IPS DF 6.9 (cell line): ENCODE data around the gene EDARADD.
"Not testable (repeated sequence)": the region's sequence is repeated elsewhere in the genome, so short reads cannot be mapped to it uniquely, and the experiment has no call there.

Experiments used
- DNase-seq: peaks from one replicate; pipeline ENCODE4 v3.0.0-alpha.2; 2013; ENCODE audit warnings: low read depth, low spot score
- H3K27ac ChIP-seq: one replicate; pipeline ENCODE4 v1.5.1; 2013; ENCODE audit warnings: low read length, control low read depth
- H3K27me3 ChIP-seq: 2 replicates; pipeline ENCODE4 v1.6.1; 2013; ENCODE audit warnings: mild to moderate bottlenecking, low read length; ENCODE audit not compliant: control insufficient read depth, insufficient read depth
- H3K36me3 ChIP-seq: 2 replicates; pipeline ENCODE4 v1.6.1; 2013; ENCODE audit warnings: low read length; ENCODE audit not compliant: control insufficient read depth, insufficient read depth
- H3K4me1 ChIP-seq: 2 replicates; pipeline ENCODE4 v1.6.1; 2013; ENCODE audit warnings: low read length; ENCODE audit not compliant: control insufficient read depth, insufficient read depth
- H3K4me3 ChIP-seq: 2 replicates; pipeline ENCODE4 v1.5.1; 2013; ENCODE audit warnings: mild to moderate bottlenecking, low read length
- H3K9me3 ChIP-seq: 2 replicates; pipeline ENCODE4 v1.6.1; 2013; ENCODE audit warnings: low read length, inconsistent platforms; ENCODE audit not compliant: control insufficient read depth, insufficient read depth
- WGBS: extraction: QIAGEN DNeasy Blood & Tissue Kit; methylation state at CpG from one replicate; pipeline ENCODE4 v1.1.7; 2013; ENCODE audit warnings: mixed read lengths, missing lambda C conversion rate; ENCODE audit not compliant: insufficient read length, insufficient coverage; 5-methylcytosine and 5-hydroxymethylcytosine counted together

EDARADD gene

DNA sequence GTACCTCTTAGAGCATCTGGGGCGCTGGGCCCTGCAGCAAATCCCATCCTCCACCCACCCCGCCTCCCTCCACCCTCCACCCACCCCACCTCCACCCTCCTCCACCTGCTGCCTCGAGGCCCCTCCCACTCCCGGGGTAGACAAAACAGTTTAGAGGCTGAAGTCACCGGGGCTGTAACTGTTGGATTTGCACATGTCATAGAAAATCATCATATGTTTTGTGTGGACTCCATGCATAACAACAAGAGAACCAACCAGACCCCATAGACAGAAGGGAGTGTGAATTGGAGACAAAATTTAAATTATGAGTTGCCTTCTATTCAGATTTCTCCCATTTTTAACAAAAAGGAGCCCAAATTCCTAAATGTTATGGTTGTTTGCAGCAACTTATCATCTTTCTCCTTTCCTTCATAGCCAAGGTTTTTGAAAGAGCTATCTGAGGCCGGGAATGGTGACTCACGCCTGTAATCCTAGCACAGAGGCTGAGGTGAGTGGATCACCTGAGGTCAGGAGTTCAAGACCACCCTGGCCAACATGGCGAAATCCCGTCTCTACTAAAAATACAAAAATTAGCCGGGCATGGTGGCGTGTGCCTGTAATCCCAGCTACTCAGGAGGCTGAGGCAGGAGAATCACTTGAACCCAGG lies 101.5 kb downstream of the EDARADD start:
- Histone ChIP-seq H3K27ac (no peak overlapping the region), H3K4me1 (peaks cover 2% of the 10 kb centered on the region; the same call in 1 of the 2 replicates), H3K27me3 (no peaks in the 10 kb centered on the region), H3K4me3 (no peak overlapping the region), H3K9me3 (no peaks in the 10 kb centered on the region), H3K36me3 (no peaks in the 10 kb centered on the region)
- no CpG with 5 or more reads among the region's 11 CpGs for WGBS
- DNase-seq: no peak

DNA sequence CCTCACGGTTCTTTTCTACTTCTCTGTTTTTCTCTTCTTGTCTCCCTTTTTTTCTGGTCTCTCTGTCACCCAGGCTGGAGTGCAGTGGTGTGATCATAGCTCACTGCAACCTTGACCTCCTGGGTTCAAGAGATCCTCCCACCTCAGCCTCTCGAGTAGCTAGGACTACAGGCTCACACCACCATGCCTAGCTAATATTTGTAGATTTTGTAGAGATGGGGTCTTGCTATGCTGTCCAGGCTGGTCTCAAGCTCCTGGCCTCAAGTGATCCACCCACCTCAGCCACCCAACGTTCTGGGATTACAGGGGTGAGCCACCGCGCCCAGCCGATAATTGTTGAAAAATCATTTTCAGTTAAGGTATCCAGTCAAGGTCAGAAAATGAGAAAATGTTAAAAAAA lies 103.8 kb downstream of the EDARADD start:
- no peak overlapping the region for H3K27ac ChIP-seq
- no peaks in the 10 kb centered on the region for H3K27me3 ChIP-seq
- no peak for DNase-seq
- no peaks in the 10 kb centered on the region for H3K36me3 ChIP-seq
- H3K4me1 ChIP-seq: peaks cover 2% of the 10 kb centered on the region; the same call in 1 of the 2 replicates
- no peak overlapping the region for H3K4me3 ChIP-seq
- no CpG with 5 or more reads among the region's 6 CpGs for WGBS
- H3K9me3 ChIP-seq: no peaks in the 10 kb centered on the region

DNA sequence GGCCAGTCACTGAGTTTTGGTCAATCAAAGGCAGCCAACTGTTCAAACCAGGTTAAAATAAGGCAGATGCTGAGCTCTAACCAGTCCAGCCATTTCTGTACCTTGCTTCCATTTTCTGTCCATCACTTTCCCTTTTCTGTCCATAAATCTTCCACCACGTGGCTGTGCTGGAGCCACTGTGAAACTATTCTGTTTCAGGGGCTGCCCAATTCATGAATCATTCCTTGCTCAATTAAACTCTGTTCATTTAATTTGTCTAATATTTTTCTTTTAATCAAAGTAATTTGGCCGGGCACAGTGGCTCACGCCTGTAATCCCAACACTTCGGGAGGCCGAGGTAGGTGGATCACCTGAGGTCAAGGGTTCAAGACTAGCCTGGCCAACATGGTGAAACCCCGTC lies 107.0 kb downstream of the EDARADD start:
- Histone ChIP-seq H3K27me3 (no peaks in the 10 kb centered on the region), H3K4me1 (no peaks in the 10 kb centered on the region), H3K4me3 (no peak overlapping the region), H3K36me3 (no peaks in the 10 kb centered on the region), H3K27ac (no peak overlapping the region), H3K9me3 (no peaks in the 10 kb centered on the region)
- no CpG with 5 or more reads among the region's 6 CpGs for WGBS
- no peak for DNase-seq

DNA sequence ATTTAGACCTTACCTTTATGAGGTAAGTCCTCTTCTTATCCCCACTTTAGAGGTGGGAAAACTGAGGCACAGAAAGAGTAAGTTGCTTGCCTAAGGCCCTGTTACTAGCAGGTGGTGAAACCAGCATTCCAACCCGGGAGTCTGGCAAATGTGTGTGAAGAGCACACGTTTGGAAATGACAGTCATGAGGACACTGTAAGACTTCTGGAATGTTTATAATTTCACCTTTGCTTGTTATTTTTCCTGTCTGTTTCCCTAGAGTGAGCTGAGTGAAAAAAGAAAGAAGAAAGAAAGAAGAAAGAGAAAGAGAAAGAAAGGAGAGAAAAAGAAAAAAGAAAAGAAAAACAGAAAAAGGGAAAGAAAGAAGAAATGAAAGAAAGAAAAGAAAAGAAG lies 108.5 kb downstream of the EDARADD start:
- WGBS: no CpG with 5 or more reads among the region's 2 CpGs
- no peaks in the 10 kb centered on the region for H3K27me3 ChIP-seq
- H3K36me3 ChIP-seq: no peaks in the 10 kb centered on the region
- H3K4me1 ChIP-seq: no peaks in the 10 kb centered on the region
- no peak overlapping the region for H3K4me3 ChIP-seq
- no peak for DNase-seq
- no peaks in the 10 kb centered on the region for H3K9me3 ChIP-seq
- no peak overlapping the region for H3K27ac ChIP-seq

DNA sequence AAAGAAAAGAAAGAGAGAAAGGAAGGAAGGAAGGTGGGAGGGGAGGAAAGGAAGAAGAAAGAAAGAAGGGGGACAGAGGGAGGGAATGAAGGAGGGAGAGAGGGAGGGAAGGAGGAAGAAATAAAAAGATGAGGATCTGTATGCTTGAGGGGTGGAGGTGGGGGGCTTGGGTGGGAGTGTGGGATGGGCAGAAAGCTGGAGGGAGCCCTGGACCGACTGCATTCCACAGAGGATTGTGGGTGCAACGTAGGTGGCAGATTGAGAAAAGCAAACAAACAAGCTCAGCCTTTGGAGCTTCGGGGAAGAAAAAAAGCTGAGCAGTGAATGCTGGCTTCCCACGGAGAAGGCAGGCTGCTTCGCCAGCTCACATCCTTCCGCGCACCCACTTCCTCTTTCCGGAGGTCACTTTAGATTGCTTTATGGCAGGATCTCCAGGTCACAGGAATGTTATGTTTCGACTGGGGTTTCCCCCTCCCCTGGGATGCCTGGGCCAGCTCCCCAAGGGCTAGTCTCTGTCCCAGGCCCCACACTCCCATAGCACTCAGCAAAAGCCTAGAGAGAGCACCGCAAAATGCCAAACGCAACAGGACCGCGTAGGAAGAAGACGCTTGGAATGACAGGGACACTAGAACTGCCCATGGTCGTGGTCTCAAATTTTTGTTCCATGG lies 109.0 kb downstream of the EDARADD start:
- Histone ChIP-seq H3K27ac (no peak overlapping the region), H3K4me3 (no peak overlapping the region)

DNA sequence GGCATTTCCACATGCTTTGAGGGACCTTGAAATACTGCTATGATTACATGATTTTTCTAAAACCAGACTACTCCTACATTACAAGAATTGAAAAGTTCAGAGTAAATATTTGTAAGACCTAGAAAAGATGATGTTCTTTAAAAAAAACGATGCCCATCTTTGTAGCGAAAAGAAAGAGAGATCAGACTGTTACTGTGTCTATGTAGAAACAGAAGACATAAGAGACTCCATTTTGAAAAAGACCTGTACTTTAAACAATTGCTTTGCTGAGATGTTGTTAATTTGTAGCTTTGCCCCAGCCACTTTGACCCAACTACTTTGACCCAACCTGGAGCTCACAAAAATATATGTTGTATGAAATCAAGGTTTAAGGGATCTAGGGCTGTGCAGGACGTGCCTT lies 110.3 kb downstream of the EDARADD start:
- H3K9me3 ChIP-seq, H3K27me3 ChIP-seq, H3K27ac ChIP-seq, H3K4me3 ChIP-seq, H3K36me3 ChIP-seq, H3K4me1 ChIP-seq, DNase-seq: not testable (repeated sequence)
- no CpG with 5 or more reads among the region's 3 CpGs for WGBS

More for the DNA sequence above, 109.0 kb downstream of the EDARADD start:
- Histone ChIP-seq H3K36me3 (no peaks in the 10 kb centered on the region), H3K4me1 (no peaks in the 10 kb centered on the region), H3K27me3 (no peaks in the 10 kb centered on the region), H3K9me3 (no peaks in the 10 kb centered on the region)
- WGBS: no CpG with 5 or more reads among the region's 15 CpGs
- no peak for DNase-seq

DNA sequence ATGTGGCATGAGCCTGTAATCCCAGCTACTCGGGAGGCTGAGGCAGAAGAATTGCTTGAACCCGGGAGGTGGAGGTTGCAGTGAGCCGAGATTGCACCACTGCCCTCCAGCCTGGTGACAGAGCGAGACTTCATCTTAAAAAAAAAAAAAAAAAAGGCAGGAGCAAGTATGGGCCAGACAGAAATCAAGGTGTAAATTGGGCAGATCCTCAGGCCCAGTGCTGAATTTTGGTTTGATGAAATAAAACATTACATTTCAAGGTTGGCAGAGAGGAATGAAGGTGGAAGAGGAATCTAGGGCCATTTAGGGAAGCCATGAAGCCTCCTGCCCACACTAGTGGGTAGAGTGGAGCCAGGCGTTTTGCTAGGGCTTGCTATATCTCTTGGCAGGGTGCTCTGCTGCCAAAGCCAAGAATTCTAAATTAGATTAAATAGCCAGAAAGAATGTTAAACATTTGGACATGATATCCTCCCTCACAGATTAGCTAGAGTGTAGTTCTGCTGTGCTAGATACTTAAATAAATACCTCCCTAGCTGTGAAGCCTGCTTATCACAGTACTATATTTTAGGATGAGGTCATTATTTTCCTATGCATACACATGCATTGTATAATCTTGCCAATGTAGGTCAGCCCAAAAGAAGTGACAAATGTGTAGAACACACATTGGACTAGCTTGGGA lies 113.1 kb downstream of the EDARADD start:
- WGBS: no CpG with 5 or more reads among the region's 5 CpGs
- no peak overlapping the region for H3K4me3 ChIP-seq
- H3K9me3 ChIP-seq: no peaks in the 10 kb centered on the region
- DNase-seq: no peak
- H3K4me1 ChIP-seq: no peaks in the 10 kb centered on the region
- no peak overlapping the region for H3K27ac ChIP-seq
- H3K36me3 ChIP-seq: no peaks in the 10 kb centered on the region
- H3K27me3 ChIP-seq: no peaks in the 10 kb centered on the region

DNA sequence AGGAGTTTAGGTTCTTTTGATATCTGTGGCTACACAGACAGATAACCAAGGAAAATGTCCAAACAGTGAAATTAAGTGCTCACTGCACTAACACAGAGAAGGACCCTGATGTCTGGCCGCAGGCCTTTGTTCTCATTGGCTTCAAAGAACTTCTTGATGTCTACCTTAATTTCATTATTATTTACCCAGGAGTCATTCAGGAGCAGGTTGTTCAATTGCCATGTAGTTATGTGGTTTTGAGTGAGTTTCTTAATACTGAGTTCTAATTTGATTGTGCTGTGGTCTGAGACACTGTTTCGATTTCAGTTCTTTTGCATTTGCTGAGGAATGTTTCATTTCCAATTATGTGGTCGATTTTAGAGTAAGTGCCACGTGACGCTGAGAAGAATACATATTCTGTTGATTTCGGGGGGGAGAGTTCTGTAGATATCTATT lies 114.5 kb downstream of the EDARADD start:
- Histone ChIP-seq H3K36me3 (no peaks in the 10 kb centered on the region), H3K9me3 (no peaks in the 10 kb centered on the region), H3K27ac (no peak overlapping the region), H3K4me1 (no peaks in the 10 kb centered on the region), H3K4me3 (no peak overlapping the region), H3K27me3 (no peaks in the 10 kb centered on the region)
- DNase-seq: no peak
- WGBS: no CpG with 5 or more reads among the region's 6 CpGs

DNA sequence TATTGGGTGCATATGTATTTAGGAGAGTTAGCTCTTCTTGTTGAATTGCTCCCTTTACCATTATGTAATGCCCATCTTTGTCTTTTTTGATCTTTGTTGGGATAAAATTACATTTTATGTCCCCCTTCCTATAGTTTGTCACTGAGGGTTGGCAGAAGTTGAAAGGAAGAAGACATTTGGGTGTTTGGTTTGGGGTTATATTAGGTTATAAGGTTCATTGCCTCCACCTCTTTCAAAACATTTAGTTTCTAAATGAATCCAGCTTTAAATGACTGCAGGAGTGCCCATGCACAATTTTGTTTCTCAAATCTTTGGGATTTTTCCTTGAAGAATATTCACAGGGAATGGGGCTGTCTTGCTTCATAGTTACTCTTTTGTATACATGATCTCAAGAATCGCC lies 115.1 kb downstream of the EDARADD start:
- no peaks in the 10 kb centered on the region for H3K4me1 ChIP-seq
- no peaks in the 10 kb centered on the region for H3K27me3 ChIP-seq
- no CpG with 5 or more reads among the region's 1 CpG for WGBS
- H3K36me3 ChIP-seq: no peaks in the 10 kb centered on the region
- no peak for DNase-seq
- H3K4me3 ChIP-seq: no peak overlapping the region
- H3K9me3 ChIP-seq: no peaks in the 10 kb centered on the region
- no peak overlapping the region for H3K27ac ChIP-seq

DNA sequence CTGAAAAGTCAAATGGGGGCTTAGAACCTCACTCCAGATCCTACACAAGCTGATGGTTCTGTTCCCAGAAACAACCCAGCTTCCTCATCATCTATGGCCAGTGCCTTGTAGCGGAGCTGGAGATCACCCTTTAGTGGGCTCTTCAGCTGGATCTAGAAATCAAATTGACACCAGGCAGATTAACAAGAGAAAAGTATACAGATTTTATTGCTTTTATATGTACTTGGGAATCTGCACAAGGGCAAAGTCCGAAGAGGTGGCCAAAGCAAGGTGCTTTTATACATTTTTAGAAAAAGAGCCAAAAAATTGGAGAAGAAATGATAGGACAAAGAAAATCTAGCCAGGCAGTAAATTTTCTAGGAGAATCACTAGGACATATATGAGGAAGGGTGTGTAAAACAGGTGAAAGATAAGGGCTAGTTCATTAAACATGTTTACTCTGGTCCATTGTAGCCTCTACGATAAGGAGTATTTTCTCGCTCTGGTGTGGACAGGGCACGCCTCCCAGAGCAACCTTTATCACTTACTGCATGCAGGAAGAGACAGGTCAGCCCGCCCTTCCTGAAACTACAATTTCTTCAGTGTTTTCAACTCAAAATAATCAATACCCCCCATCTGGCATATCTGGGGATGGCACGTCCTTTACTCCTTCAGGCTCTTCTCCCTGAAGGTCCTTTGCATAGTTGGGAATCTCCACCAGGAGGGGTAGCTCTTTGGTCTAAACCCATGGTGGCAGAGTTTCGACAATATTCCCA lies 115.7 kb downstream of the EDARADD start:
- no peaks in the 10 kb centered on the region for H3K36me3 ChIP-seq
- no peaks in the 10 kb centered on the region for H3K27me3 ChIP-seq
- H3K27ac ChIP-seq: no peak overlapping the region
- WGBS: no CpG with 5 or more reads among the region's 8 CpGs
- H3K4me1 ChIP-seq: no peaks in the 10 kb centered on the region
- DNase-seq: no peak
- no peaks in the 10 kb centered on the region for H3K9me3 ChIP-seq
- no peak overlapping the region for H3K4me3 ChIP-seq
